DMS114 treated with DMSO at 0.1 percent for 48 hours (cell line): ENCODE data around the gene CDKN2B-AS1.
A peak's percentile ranks its signal among the peaks of the same experiment; 100 is the strongest.
"Not testable (repeated sequence)": the region's sequence is repeated elsewhere in the genome, so short reads cannot be mapped to it uniquely, and the experiment has no call there.

Experiments used
- DNase-seq: peaks from one replicate; lab custom pipeline; 2025; ENCODE audit not compliant: unreplicated experiment; lab: John Stamatoyannopoulos, UW

The CDKN2B-AS1 gene

DNA sequence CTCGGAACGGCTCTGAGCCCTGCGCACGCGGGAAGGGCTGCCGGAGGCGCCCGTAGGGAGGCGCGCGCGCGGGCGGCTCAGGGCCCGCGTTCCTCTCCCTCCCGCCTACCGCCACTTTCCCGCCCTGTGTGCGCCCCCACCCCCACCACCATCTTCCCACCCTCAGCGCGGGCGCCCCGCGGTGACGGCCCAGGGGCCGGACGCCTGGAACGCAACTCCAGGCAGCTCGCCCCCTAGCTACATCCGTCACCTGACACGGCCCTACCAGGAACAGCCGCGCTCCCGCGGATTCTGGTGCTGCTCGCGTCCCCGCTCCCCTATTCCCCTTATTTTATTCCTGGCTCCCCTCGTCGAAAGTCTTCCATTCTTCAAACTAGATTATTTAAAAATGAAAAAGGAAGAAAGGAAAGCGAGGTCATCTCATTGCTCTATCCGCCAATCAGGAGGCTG is at the start of gene CDKN2B-AS1:
Gene CDKN2B-AS1 (plus strand): TSS at position 236 of the 450 bp plus-strand sequence.
- peak; percentile 52 for DNase-seq

DNA sequence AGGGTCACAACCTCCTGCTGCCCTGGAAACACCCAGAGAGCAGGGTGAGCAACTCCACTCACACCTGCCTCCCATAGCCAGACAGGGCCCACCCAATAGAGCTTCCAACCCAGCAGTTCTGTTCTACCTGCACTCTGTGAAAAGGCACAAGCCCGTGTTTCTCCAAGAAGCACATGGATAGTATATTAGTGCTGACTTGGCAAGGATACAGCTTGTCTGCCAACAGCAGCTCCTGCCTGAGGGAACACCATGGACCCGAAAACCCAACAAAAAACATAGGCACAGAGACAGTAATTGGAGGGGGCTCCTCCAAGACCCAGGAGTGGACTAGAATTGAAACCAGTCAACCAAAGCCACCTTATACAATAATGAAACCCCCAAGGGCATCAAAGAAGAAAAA is 49.0 kb upstream of the CDKN2B-AS1 start:
- no peak for DNase-seq

DNA sequence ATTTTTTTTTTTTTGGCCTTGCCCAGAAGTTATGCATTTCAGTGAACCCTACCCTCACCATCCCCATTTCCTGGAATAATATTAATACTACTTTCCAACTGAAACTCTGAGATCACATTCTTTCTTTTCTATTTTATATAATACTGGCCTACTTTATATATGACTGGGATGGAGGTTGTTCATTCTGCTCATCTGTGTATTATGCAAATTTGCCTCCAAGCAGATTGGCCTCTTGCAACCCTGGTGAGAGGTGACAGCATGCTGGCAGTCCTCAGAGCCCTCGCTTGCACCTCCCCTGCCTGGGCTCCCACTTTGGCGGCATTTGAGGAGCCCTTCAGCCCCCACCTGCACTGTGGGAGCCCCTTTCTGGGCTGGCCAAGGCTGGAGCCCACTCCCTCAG is 35.8 kb upstream of the CDKN2B-AS1 start:
- DNase-seq = no peak

DNA sequence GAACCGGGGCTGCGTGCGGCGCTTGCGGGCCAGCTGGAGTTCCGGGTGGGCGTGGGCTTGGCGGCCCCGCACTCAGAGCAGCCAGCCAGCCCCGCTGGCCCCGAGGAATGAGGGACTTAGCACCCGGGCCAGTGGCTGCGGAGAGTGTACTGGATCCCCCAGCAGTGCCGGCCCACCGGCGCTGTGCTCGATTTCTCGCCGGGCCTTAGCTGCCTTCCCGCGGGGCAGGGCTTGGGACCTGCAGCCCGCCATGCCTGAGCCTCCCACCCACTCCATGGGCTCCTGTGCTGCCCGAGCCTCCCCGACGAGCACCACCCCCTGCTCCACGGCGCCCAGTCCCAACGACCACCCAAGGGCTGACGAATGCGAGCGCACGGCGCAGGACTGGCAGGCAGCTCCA is 35.3 kb upstream of the CDKN2B-AS1 start:
- DNase-seq = not testable (repeated sequence)

GRCh38 chr9:21961569-21961968 is 33.0 kb upstream of the CDKN2B-AS1 start:
- no peak for DNase-seq

GRCh38 chr9:21964925-21965385 is 29.6 kb upstream of the CDKN2B-AS1 start:
- DNase-seq = no peak

DNA sequence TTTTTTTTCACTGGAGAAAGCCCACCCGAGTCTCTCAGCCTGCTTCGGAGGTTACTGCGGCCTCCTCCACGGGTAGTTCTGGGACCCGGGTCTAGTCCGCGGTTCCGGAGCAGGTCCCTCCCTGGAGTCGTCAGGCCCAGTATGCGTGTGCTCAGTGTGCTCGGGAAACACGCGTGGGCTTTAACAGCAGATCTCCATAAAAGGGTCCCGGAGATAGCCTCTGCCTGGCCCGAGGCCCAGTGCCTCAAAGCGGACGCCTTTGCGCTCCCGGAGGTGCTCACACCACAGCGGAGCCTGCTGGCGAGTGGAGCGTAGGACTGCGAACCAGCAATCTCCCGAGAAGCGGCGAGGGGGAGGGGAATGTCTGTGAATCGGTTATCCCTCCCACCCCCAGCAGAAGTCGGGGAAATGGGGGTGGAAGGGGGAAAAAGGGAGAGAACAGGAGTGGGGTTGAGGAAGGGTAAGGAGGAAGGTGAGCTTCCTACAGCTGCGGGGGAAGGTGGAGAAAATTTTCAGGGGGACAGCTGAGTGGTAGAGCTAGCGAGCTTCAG is 29.1 kb upstream of the CDKN2B-AS1 start:
- no peak for DNase-seq

GRCh38 chr9:21966140-21966851 is 28.3 kb upstream of the CDKN2B-AS1 start:
- DNase-seq = no peak

DNA sequence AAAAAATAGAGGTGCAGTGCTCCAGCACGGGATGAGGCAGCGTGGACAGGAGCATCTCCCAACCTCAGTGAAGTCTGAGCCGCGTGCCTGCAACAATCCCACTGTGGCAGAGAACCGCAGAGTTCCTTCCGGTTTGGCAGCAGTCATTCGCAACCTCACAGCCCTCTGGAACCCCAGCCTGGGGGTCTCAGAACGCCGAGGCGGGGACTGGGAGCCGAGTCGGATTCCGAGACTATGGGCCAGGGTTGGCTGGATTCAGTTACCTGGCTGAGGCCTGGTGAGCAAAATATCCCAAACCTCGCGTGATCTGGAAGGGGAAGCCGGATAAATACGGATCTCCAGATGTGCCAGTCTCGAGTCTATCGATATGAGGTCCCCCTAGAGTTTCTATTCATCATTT is 27.4 kb upstream of the CDKN2B-AS1 start:
- DNase-seq = no peak

- DNase-seq = no peak
These were observed 26.9 kb upstream of the CDKN2B-AS1 start for GRCh38 chr9:21967702-21968101.

GRCh38 chr9:21968331-21969010 is 26.1 kb upstream of the CDKN2B-AS1 start:
- no peak for DNase-seq

GRCh38 chr9:21969011-21969940 is 25.3 kb upstream of the CDKN2B-AS1 start:
- no peak for DNase-seq

- no peak for DNase-seq
These were observed 24.4 kb upstream of the CDKN2B-AS1 start for GRCh38 chr9:21969951-21970799.

DNA sequence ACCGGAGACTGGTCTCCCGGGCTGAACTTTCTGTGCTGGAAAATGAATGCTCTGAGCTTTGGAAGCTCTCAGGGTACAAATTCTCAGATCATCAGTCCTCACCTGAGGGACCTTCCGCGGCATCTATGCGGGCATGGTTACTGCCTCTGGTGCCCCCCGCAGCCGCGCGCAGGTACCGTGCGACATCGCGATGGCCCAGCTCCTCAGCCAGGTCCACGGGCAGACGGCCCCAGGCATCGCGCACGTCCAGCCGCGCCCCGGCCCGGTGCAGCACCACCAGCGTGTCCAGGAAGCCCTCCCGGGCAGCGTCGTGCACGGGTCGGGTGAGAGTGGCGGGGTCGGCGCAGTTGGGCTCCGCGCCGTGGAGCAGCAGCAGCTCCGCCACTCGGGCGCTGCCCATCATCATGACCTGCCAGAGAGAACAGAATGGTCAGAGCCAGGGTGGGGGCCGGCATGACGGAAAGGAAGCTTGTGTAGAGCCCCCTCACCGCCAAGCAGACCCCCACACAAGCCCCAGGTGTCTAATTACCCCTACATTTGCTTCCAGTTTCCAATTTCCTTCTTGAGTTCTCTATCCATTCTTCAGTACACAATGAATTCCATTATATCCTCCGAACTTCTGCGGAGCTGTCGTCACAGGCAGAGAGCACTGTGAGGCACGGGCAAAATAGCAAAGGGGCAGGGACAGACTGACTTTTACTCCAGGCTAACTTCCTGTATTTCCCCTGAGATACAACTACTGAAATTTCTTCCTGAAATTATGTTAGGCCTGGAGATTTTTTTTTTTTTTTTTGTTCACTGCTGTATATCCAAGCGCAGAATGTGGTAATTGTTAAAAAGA is 23.6 kb upstream of the CDKN2B-AS1 start:
- DNase-seq = no peak

- DNase-seq = no peak
These were observed 22.2 kb upstream of the CDKN2B-AS1 start for GRCh38 chr9:21972361-21972760.

GRCh38 chr9:21974343-21974721 is 20.3 kb upstream of the CDKN2B-AS1 start:
- no peak for DNase-seq

GRCh38 chr9:21974722-21975409 is 19.7 kb upstream of the CDKN2B-AS1 start:
- DNase-seq = peak; percentile 22

DNA sequence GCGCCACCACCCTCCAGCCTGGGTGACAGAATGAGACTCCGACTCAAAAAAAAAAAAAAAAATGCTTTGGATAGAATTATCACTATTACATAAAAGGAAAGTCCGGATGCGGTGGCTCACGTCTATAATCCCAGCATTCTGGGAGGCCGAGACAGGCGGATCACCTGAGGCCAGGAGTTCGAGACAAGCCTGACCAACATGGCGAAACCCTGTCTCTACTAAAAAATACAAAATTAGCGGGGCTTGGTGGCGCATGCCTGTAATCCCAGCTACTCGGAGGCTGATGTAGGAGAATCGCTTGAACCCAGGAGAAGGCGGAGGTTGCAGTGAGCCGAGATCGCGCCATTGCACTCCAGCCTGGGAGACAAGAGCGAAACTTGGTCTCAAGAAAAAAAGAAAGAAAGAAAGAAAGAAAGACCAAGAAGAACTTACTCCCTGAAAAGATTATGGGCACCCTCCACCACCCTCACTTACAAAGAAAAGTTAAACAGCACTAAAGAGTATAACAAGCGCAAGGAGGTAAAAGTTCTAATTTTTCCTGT is 18.2 kb upstream of the CDKN2B-AS1 start:
- DNase-seq = no peak
